Stomach (tissue), 4 donors: Measurements from ENCODE around the gene DNAJC8.

Experiments used
- POLR2AphosphoS5 ChIP-seq, 3 donors: sonication (generic); formaldehyde crosslinking; IDR thresholded peaks; one replicate each; pipeline ENCODE4 v1.6.1; 2016; ENCODE audit warnings: antibody characterized with exemption in 3 of 3
- TF ChIP-seq, protein P1 (sequence below), 7 experiments: fragments of 450-650 bp in 4 of 7; fragments of 200-600 bp in 3 of 7; sonication (generic) in 3 of 7; IDR thresholded peaks; one replicate each; pipeline ENCODE4 v1.5.1; 2016 to 2019; ENCODE audit warnings: antibody characterized with exemption in 7 of 7, control low read depth in 2 of 7, mild to moderate bottlenecking in 1 of 7

DNA sequence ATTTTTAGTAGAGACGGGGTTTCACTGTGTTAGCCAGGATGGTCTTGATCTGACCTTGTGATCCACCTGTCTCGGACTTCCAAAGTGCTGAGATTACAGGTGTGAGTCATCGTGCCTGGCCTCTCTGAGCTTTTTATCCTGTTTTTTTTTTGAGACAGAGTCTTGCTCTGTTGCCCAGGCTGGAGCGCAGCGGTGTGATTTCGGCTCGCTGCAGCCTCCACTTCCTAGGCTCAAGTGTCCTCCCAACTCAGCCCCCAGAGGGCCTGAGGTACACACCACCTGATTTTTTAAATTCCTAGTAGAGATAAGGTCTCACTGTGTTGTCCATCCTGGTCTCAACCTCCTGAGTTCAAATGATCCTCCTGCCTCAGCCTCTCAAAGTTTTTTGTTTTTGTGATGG is 46.9 kb upstream of the DNAJC8 start:
- TF ChIP-seq POLR2AphosphoS5 (IDR thresholded peaks at IDR 0.05) = no peak
- TF ChIP-seq, protein P1, sequence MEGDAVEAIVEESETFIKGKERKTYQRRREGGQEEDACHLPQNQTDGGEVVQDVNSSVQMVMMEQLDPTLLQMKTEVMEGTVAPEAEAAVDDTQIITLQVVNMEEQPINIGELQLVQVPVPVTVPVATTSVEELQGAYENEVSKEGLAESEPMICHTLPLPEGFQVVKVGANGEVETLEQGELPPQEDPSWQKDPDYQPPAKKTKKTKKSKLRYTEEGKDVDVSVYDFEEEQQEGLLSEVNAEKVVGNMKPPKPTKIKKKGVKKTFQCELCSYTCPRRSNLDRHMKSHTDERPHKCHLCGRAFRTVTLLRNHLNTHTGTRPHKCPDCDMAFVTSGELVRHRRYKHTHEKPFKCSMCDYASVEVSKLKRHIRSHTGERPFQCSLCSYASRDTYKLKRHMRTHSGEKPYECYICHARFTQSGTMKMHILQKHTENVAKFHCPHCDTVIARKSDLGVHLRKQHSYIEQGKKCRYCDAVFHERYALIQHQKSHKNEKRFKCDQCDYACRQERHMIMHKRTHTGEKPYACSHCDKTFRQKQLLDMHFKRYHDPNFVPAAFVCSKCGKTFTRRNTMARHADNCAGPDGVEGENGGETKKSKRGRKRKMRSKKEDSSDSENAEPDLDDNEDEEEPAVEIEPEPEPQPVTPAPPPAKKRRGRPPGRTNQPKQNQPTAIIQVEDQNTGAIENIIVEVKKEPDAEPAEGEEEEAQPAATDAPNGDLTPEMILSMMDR (IDR thresholded peaks at IDR 0.05) = no peak
